GM12865 (cell line): ENCODE measurements around the gene CTXND2.

Source experiments
- DNase-seq: peaks from one replicate; pipeline ENCODE4 v3.0.0; 2010; ENCODE audit warnings: low read depth
- H3K4me3 ChIP-seq: 2 replicates; pipeline ENCODE4 v1.5.1; 2011; ENCODE audit warnings: mild to moderate bottlenecking, low read depth, low read length, control low read depth
- TF ChIP-seq, protein P1 (sequence below): IDR thresholded peaks from 2 replicates; pipeline ENCODE4 v1.5.1; 2011; ENCODE audit warnings: low read length, control low read depth, low read depth, inconsistent platforms; ENCODE audit not compliant: insufficient read depth; ENCODE audit errors: missing control alignments

CTXND2 gene

GRCh38 chr1:150902346-150902745 is 15.4 kb downstream of the CTXND2 start:
- TF ChIP-seq, protein P1, sequence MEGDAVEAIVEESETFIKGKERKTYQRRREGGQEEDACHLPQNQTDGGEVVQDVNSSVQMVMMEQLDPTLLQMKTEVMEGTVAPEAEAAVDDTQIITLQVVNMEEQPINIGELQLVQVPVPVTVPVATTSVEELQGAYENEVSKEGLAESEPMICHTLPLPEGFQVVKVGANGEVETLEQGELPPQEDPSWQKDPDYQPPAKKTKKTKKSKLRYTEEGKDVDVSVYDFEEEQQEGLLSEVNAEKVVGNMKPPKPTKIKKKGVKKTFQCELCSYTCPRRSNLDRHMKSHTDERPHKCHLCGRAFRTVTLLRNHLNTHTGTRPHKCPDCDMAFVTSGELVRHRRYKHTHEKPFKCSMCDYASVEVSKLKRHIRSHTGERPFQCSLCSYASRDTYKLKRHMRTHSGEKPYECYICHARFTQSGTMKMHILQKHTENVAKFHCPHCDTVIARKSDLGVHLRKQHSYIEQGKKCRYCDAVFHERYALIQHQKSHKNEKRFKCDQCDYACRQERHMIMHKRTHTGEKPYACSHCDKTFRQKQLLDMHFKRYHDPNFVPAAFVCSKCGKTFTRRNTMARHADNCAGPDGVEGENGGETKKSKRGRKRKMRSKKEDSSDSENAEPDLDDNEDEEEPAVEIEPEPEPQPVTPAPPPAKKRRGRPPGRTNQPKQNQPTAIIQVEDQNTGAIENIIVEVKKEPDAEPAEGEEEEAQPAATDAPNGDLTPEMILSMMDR, result no peak
- H3K4me3 ChIP-seq, result no peak overlapping the region
- no peak for DNase-seq

- DNase-seq, result no peak
- H3K4me3 ChIP-seq, result no peak overlapping the region
- TF ChIP-seq, protein P1, result no peak
Observed at GRCh38 chr1:150902751-150903150, 15.8 kb downstream of the CTXND2 start.

DNA sequence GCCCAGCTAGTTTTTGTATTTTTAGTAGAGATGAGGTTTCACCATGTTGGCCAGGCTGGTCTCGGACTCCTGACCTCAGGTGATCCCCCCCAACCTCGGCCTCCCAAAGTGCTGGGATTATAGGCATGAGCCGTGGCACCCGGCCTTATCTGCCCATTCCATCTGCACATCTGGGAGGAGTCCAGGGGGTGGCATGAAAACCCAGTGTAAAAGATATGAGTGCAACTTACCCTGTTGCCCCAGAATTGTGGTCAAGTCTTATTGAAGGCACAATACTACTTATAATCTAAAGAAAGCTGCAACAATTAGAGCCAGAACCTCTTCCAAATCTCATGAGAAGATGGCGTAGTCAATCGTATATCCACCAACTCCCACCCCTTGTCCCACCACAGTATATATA is 18.4 kb downstream of the CTXND2 start:
- no peak for DNase-seq
- TF ChIP-seq, protein P1, result no peak
- no peak overlapping the region for H3K4me3 ChIP-seq

GRCh38 chr1:150906329-150906728 is 19.4 kb downstream of the CTXND2 start:
- H3K4me3 ChIP-seq, result no peak overlapping the region
- TF ChIP-seq, protein P1, result no peak
- DNase-seq, result no peak

DNA sequence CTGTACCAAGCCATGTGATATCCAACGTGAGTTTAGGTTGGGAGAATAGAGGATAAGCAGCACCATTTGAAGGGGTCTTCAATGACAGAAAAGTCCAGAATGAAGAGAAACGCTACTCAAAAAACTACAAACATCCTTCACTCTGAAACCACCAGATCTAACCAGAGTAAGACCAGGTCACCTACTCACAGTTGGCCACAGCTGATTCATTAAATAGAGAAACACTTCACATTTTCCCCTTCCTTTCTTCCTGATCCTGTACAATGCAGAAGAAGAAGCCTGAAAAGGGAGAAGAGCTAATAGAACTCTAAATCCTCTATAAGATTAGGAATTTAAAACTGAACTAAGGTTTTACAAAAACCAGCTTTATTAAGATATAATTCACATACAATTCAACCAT is 19.9 kb downstream of the CTXND2 start:
- TF ChIP-seq, protein P1, result no peak
- no peak overlapping the region for H3K4me3 ChIP-seq
- DNase-seq, result no peak

DNA sequence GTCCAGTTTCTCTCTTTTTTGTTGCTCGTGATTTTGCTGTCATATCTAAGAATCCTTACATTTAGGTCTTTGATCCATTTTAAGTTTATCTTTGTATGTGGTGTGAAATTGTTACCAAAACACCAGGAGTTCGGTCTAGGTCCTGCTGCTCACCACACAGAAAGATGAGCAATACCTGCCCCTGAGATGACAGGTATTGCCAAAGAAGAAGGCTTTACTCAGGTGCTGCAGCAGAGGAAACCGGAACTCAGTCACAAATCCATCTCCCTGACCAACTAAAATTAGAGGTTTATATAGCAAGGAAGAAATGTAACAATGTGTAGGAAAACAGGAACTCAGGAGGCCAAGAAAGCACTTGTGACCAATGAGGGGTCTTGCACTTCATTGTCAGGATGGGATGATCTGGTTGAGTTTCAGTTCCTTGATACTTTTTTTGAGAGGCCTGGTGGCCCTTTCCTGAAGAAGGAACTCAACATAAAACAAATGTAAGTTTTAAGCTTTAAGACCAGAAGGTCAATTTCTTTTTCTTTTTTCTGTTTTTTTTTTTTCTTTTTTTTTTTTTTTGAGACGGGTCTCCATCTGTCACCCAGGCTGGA is 22.7 kb downstream of the CTXND2 start:
- DNase-seq, result no peak
- TF ChIP-seq, protein P1, result no peak
- H3K4me3 ChIP-seq, result no peak overlapping the region

DNA sequence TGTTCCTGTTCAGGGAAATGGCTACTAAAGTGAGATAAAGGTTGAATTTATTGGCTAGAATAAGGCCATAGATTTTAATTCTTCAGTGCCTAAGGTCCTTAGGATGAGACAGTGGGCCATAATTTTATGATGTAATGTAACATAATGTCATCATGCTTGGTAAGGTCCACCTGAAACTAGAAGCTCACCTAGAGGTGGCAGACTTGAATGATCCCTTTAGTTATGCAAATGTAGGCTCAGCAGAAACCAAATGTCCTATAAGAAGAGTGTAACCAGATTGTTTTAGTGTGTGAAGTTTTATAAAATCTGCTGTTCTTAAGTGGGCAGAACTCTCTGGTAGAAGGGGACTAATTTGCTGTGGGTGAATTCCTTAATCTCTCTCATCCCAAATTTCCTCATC is 25.7 kb downstream of the CTXND2 start:
- DNase-seq, result no peak
- TF ChIP-seq, protein P1, result no peak
- no peak overlapping the region for H3K4me3 ChIP-seq
